Activated CD8-positive, alpha-beta memory T cell treated with anti-CD3 and anti-CD28 coated beads for 48 hours (primary cell): Measurements from ENCODE around the gene FKBP10.
A peak's percentile ranks its signal among the peaks of the same experiment; 100 is the strongest.
"Not testable (repeated sequence)": the region's sequence is repeated elsewhere in the genome, so short reads cannot be mapped to it uniquely, and the experiment has no call there.

Experiments used
- DNase-seq, 3 experiments: peaks; one replicate each; pipeline ENCODE4 v3.0.0-alpha.2; 2020; ENCODE audit warnings: low read depth in 2 of 3, low spot score in 2 of 3

The FKBP10 gene

GRCh38 chr17:41810659-41811548 lies 1.9 kb upstream of the FKBP10 start:
- DNase-seq: no peak

GRCh38 chr17:41811549-41812380 lies 1.0 kb upstream of the FKBP10 start, which contains the start of gene P3H4:
Gene P3H4 (minus strand): TSS chr17:41811949. CDS start chr17:41811915, 34 bp downstream.
- peak; percentile 41 to 51 (median 45) for DNase-seq

GRCh38 chr17:41813152-41813680 lies 412 bp downstream of the FKBP10 start:
- no peak for DNase-seq

- no peak for DNase-seq
Observed at GRCh38 chr17:41813699-41814124, 908 bp downstream of the FKBP10 start.

GRCh38 chr17:41814195-41814594 lies 1.4 kb downstream of the FKBP10 start:
- DNase-seq: no peak

GRCh38 chr17:41816637-41817320 lies 4.0 kb downstream of the FKBP10 start:
- no peak for DNase-seq

- DNase-seq: no peak
Observed at GRCh38 chr17:41818024-41818423, 5.2 kb downstream of the FKBP10 start.

GRCh38 chr17:41821776-41822175 lies 9.0 kb downstream of the FKBP10 start:
- DNase-seq: no peak

GRCh38 chr17:41822216-41823140 lies 9.7 kb downstream of the FKBP10 start:
- DNase-seq: no peak

- no peak for DNase-seq
Observed at GRCh38 chr17:41823141-41823524, 10.3 kb downstream of the FKBP10 start.

- no peak for DNase-seq
Observed at GRCh38 chr17:41823580-41823979, 10.8 kb downstream of the FKBP10 start.

GRCh38 chr17:41824086-41824485 lies 11.3 kb downstream of the FKBP10 start:
- no peak for DNase-seq

GRCh38 chr17:41825175-41825845 lies 12.5 kb downstream of the FKBP10 start:
- no peak for DNase-seq

GRCh38 chr17:41829961-41830360 lies 17.2 kb downstream of the FKBP10 start:
- DNase-seq: not testable (repeated sequence)

GRCh38 chr17:41835214-41835799 lies 22.5 kb downstream of the FKBP10 start:
- DNase-seq: no peak

GRCh38 chr17:41835800-41836549 lies 23.2 kb downstream of the FKBP10 start, which contains the start of gene NT5C3B:
Gene NT5C3B (minus strand): TSS chr17:41836232. CDS start chr17:41836193, 39 bp downstream.
- DNase-seq: peak; percentile 29 to 43 (median 38)

- DNase-seq: no peak
Observed at GRCh38 chr17:41836550-41837196, 23.9 kb downstream of the FKBP10 start.
